Activated CD8-positive, alpha-beta T cell treated with anti-CD3 and anti-CD28 coated beads for 36 hours (primary cell): ENCODE results near the gene ZNF827. TPM values are rescaled to one million over a fixed set of nuclear protein-coding genes. Genes with fewer than 3 reads are reported as not detected.

Source experiments
- ATAC-seq: fragments of 200-7000 bp; cut with Tn5 transposase; one replicate; pipeline ENCODE4 v1.10.0; 2021; ENCODE audit warnings: mild to moderate bottlenecking, moderate library complexity
- CTCF ChIA-PET: fragments of 350-600 bp; sonication (Branson Sonifier 250); formaldehyde crosslinking; loops from one replicate; lab custom pipeline; 2021; ENCODE audit warnings: antibody characterized with exemption; lab: Charles Lee
- POLR2A ChIA-PET: fragments of 350-600 bp; sonication (Branson Sonifier 250); formaldehyde crosslinking; loops from one replicate; lab custom pipeline; 2021; ENCODE audit warnings: antibody characterized with exemption; lab: Charles Lee
- DNase-seq: peaks from one replicate; pipeline ENCODE4 v3.0.0-alpha.2; 2020
- H3K27ac Mint-ChIP-seq: one replicate; pipeline ENCODE4 v1.8.0; 2021; ENCODE audit warnings: mild to moderate bottlenecking, mixed read lengths
- H3K27me3 Mint-ChIP-seq: one replicate; pipeline ENCODE4 v1.8.0; 2021; ENCODE audit warnings: mixed read lengths
- H3K36me3 Mint-ChIP-seq: one replicate; pipeline ENCODE4 v1.8.0; 2021; ENCODE audit warnings: low read depth, mixed read lengths
- H3K4me1 Mint-ChIP-seq: one replicate; pipeline ENCODE4 v1.8.0; 2021; ENCODE audit warnings: low read depth, mixed read lengths
- H3K4me3 Mint-ChIP-seq: one replicate; pipeline ENCODE4 v1.8.0; 2021; ENCODE audit warnings: mild to moderate bottlenecking, moderate library complexity, mixed read lengths
- H3K9me3 Mint-ChIP-seq: one replicate; pipeline ENCODE4 v1.8.0; 2021; ENCODE audit warnings: mixed read lengths
- CTCF ChIP-seq: fragments of 200-600 bp; IDR thresholded peaks from one replicate; pipeline ENCODE4 v1.8.0; 2022; ENCODE audit warnings: antibody characterized with exemption, mild to moderate bottlenecking
- intact Hi-C: fragments of 100-400 bp; cut with micrococcal nuclease; formaldehyde crosslinking; loops from one replicate; pipeline ENCODE4 v1.10.0; 2022
- total RNA-seq, 2 experiments: library from RNA; stranded (reverse); gene quantifications; one replicate each; pipeline ENCODE4 v1.2.3, GENCODE V29; 2021

Gene ZNF827
- total RNA-seq, 2 experiments from 2014 or later, result 28.4 to 31.1 TPM

DNA sequence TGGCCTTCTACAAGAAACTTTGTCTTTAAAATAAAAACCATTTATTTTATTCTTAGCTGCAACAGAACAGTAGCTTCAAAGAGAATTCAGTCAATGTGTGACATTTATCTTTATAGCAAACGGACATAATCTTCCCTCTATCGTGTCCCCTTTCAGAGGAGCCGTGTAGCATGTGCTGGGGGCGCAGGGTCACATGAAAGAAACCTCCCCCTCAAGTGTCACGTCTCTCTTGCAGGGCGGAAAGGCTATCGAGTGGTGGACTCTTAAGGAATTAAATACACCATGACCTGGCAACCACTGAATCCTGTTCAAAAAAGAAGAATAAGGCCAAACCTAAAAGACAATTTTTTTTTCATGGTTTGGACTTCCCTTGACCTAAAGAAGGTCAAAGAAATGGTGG lies 40.2 kb downstream of the ZNF827 start:
- POLR2A ChIA-PET, result no interaction called here
- CTCF ChIA-PET, result interaction anchor here (1.4 kb wide), 1 partner anchor 13 kb away, joined by 3 read pairs; no protein-coding TSS in a partner anchor

DNA sequence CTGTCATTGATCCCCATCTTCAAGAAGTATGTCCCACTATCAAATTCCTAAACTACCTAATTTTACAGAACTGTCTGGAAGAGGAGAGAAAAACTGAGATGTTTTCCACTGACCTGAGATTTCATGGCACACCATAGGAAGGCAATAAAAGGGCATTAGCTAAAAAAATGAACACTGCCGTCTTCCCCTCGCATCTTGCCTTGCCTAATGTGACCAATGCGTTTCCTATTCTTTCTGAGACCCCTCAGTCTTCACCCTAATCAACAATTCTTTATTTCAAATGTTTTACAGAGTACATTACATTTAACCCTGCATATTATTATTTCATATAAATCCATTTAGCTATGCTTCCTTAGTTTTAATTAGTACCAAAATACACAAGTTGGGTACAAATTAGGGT lies 43.6 kb downstream of the ZNF827 start:
- Mint-ChIP-seq H3K27me3 (no peaks in the 10 kb centered on the region), H3K4me1 (peaks cover 43% of the 10 kb centered on the region), H3K9me3 (no peaks in the 10 kb centered on the region), H3K36me3 (peaks cover 38% of the 10 kb centered on the region), H3K4me3 (no peak overlapping the region), H3K27ac (peak overlapping the region; percentile 17)
- intact Hi-C loops, result no loop called here
- no peak for DNase-seq
- ChIA-PET POLR2A (no interaction called here), CTCF (interaction anchor here (0.8 to 2.2 kb wide), 5 partner anchors 11 to 55 kb away, joined by 3 to 6 read pairs (median 4); no protein-coding TSS in a partner anchor)
- TF ChIP-seq CTCF, result no peak
- ATAC-seq, result no peak

More for the DNA sequence above, 40.2 kb downstream of the ZNF827 start:
- Mint-ChIP-seq H3K36me3 (peaks cover 50% of the 10 kb centered on the region), H3K4me3 (no peak overlapping the region), H3K27ac (no peak overlapping the region), H3K27me3 (no peaks in the 10 kb centered on the region), H3K9me3 (no peaks in the 10 kb centered on the region), H3K4me1 (peaks cover 49% of the 10 kb centered on the region)
- DNase-seq, result no peak
- intact Hi-C loops, result no loop called here
- no peak for ATAC-seq
- no peak for TF ChIP-seq CTCF

GRCh38 chr4:145891958-145892357 lies 46.7 kb downstream of the ZNF827 start:
- ATAC-seq, result no peak
- DNase-seq, result no peak
- TF ChIP-seq CTCF, result no peak
- POLR2A ChIA-PET, result no interaction called here
- H3K36me3 Mint-ChIP-seq, result peaks cover 40% of the 10 kb centered on the region
- no peak overlapping the region for H3K4me3 Mint-ChIP-seq
- intact Hi-C loops, result no loop called here
- peaks cover 34% of the 10 kb centered on the region for H3K4me1 Mint-ChIP-seq
- no peaks in the 10 kb centered on the region for H3K27me3 Mint-ChIP-seq
- no peaks in the 10 kb centered on the region for H3K9me3 Mint-ChIP-seq
- CTCF ChIA-PET, result interaction anchor here (1.2 kb wide), 1 partner anchor 8 kb away, joined by 3 read pairs; no protein-coding TSS in a partner anchor
- H3K27ac Mint-ChIP-seq, result no peak overlapping the region

DNA sequence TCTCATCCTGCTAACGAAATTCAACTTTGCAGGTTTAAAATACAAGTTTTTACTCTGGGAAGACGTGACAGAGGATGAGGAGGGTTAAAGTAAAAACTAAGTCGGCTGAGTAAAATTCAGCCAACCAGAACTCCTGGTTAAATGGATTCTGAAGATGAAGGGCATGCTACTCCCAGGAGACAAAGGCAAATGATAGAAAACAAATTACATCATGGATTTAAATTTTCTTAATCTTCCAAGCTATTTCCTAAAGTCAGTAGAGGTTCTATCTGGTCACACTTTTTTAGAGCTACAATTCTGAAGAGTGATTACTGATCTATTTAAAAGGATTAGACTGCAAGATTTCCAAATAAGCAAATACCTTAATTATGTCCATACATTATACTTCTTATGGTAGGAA lies 47.9 kb downstream of the ZNF827 start:
- intact Hi-C loops, result no loop called here
- no peak for TF ChIP-seq CTCF
- ChIA-PET POLR2A (no interaction called here), CTCF (interaction anchor here (0.8 to 1.2 kb wide), 5 partner anchors 9 to 303 kb away, joined by 3 to 4 read pairs (median 3); no protein-coding TSS in a partner anchor)
- no peak for DNase-seq
- H3K27me3 Mint-ChIP-seq, result no peaks in the 10 kb centered on the region
- H3K4me3 Mint-ChIP-seq, result no peak overlapping the region
- peaks cover 29% of the 10 kb centered on the region for H3K4me1 Mint-ChIP-seq
- no peak for ATAC-seq
- no peaks in the 10 kb centered on the region for H3K9me3 Mint-ChIP-seq
- no peak overlapping the region for H3K27ac Mint-ChIP-seq
- peaks cover 46% of the 10 kb centered on the region for H3K36me3 Mint-ChIP-seq

DNA sequence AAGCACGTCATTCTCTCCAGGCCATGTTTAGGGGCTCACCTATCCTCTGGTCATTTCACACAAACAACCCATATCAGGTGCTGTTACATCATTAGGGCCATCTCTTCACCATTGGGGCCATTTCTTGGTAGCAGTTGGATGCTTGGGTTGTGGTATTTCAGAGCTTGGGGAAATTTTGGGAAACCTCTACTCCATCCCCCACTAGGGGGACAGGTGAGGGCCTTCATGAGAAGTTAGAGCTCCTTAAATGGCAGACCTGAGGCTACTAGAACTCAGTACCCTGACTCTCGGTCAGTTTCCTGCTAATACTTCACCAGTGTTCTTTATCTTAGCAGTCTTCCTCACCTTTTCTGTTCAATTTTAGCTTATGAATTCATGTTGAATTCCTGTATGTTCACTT lies 50.2 kb downstream of the ZNF827 start:
- Mint-ChIP-seq H3K27ac (no peak overlapping the region), H3K27me3 (no peaks in the 10 kb centered on the region), H3K4me1 (peaks cover 24% of the 10 kb centered on the region), H3K36me3 (peaks cover 57% of the 10 kb centered on the region), H3K9me3 (no peaks in the 10 kb centered on the region), H3K4me3 (no peak overlapping the region)
- TF ChIP-seq CTCF, result no peak
- intact Hi-C loops, result no loop called here
- DNase-seq (no peak), ATAC-seq (no peak)
- CTCF ChIA-PET, result interaction anchor here (0.8 to 1.0 kb wide), 3 partner anchors 47 to 69 kb away, joined by 3 read pairs; no protein-coding TSS in a partner anchor
- POLR2A ChIA-PET, result interaction anchor here (0.6 kb wide), 1 partner anchor 11 kb away, joined by 3 read pairs; no protein-coding TSS in a partner anchor
